Astrocyte of the cerebellum (primary cell): ENCODE data around the gene INPP4A.

Experiments
- DNase-seq: peaks from one replicate; pipeline ENCODE4 v3.0.0-alpha.2; 2011; ENCODE audit warnings: low read depth
- H3K4me3 ChIP-seq: 2 replicates; pipeline ENCODE4 v1.5.1; 2011; ENCODE audit warnings: mild to moderate bottlenecking, low read depth, low read length, moderate library complexity
- in situ Hi-C: cut with HindIII; loops from 2 replicates; pipeline ENCODE4 v1.10.0; 2017; ENCODE audit warnings: low sequenced_read_pairs
- TF ChIP-seq, protein P1 (sequence below): IDR thresholded peaks from 2 replicates; pipeline ENCODE4 v1.5.1; 2012; ENCODE audit warnings: low read length, low read depth, moderate library complexity, mild to moderate bottlenecking; ENCODE audit errors: missing control alignments

INPP4A gene

GRCh38 chr2:98615481-98615880, 170.8 kb downstream of the INPP4A start:
- in situ Hi-C loops, result no loop called here
- DNase-seq, result no peak
- H3K4me3 ChIP-seq, result no peak overlapping the region
- TF ChIP-seq, protein P1, sequence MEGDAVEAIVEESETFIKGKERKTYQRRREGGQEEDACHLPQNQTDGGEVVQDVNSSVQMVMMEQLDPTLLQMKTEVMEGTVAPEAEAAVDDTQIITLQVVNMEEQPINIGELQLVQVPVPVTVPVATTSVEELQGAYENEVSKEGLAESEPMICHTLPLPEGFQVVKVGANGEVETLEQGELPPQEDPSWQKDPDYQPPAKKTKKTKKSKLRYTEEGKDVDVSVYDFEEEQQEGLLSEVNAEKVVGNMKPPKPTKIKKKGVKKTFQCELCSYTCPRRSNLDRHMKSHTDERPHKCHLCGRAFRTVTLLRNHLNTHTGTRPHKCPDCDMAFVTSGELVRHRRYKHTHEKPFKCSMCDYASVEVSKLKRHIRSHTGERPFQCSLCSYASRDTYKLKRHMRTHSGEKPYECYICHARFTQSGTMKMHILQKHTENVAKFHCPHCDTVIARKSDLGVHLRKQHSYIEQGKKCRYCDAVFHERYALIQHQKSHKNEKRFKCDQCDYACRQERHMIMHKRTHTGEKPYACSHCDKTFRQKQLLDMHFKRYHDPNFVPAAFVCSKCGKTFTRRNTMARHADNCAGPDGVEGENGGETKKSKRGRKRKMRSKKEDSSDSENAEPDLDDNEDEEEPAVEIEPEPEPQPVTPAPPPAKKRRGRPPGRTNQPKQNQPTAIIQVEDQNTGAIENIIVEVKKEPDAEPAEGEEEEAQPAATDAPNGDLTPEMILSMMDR, result peak; percentile 20

- no peak for DNase-seq
- no peak overlapping the region for H3K4me3 ChIP-seq
- TF ChIP-seq, protein P1, result no peak
- in situ Hi-C loops, result no loop called here
Observed at GRCh38 chr2:98617149-98617548, 172.5 kb downstream of the INPP4A start.

DNA sequence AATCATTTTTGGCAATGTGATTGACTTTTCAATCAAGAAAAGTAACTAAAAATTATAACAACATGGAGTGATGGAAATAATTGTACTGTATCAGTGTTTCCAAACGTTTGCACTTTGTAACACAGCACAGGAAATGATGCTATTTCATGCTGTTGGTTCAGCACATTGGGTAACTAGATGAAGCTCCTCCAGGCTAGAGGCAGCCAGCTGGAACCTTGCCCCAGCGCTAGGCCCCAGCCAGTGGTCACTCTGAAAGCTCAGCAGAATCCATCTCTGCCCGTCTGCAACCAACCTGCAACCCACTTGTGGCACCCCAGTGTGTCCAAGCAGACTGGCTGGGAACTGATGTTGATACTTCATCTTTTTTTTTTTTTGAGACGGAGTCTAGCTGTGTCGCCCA, 179.0 kb downstream of the INPP4A start:
- TF ChIP-seq, protein P1, result no peak
- no peak for DNase-seq
- H3K4me3 ChIP-seq, result no peak overlapping the region
- in situ Hi-C loops, result no loop called here

GRCh38 chr2:98632351-98632750, 187.7 kb downstream of the INPP4A start:
- TF ChIP-seq, protein P1, result no peak
- DNase-seq, result no peak
- no peak overlapping the region for H3K4me3 ChIP-seq
- in situ Hi-C loops, result no loop called here

DNA sequence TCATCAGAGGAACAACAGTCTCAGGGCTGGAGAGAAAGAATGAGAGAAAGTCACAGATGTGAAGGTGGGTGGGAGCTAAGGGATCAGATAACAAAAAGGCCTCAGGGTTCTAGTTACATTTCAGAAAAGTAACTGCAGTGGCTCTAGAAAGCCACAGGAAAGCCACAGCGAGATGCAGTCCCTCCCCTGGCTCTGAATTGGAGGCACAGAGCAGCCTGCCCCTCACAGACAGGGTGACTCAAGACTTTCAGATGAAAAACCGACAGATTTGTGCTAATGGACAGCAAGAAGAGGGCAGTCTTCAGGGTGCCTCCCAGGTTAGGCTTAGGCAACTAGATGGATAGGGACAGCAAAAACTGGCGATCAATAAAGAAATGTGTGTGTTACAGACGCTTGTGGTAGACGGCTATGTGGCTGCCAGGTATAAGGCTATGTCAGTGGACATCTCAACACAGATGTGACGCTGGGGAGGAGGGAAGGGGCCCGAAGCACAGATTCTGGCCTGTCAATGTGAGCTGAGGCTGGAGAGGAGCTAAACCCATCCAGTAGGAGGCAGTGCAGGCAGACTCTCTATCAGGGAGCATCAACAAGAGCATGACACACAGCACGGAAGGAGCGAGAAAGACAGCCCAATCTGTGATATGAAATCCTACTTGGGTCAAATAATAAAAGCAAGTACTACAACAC, 189.9 kb downstream of the INPP4A start:
- no peak for DNase-seq
- in situ Hi-C loops, result no loop called here
- no peak overlapping the region for H3K4me3 ChIP-seq
- TF ChIP-seq, protein P1, result peak; percentile 15

DNA sequence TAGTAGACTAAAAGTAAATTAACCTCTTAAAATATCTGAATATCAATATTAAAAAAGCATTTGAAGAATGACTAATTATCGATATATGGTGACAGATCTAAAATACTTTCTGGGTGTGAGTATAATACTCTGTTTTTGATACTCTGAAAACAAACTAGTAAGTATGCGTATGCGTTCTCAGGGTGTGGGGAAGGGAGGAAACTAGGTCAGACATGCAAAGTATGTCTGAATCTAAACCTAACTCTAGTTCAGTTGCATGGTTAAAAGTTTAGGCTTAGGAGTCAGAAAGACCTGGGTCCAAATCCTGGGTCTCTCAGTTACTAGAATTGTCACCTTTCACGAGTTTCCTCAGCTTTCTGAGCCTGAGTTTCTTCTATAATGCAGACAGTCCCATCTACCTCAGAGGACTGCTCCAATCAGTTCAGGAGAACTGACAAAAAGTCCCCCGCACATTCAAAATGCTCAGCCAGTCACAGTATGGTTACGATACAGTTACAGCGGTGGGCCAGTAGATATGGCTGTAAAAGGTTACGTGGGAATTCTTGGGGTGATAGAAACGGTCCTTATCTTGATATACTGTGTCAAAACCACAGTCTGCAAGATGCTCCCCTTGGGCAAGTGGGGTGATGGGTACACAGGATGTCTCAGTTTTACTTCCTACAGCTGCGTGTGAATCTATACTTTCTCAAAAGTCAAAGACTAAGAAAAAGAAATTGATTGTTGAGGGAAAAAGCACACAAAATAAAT, 192.9 kb downstream of the INPP4A start:
- TF ChIP-seq, protein P1, result no peak
- H3K4me3 ChIP-seq, result no peak overlapping the region
- in situ Hi-C loops, result no loop called here
- no peak for DNase-seq
